EL (cell line): ENCODE results near the gene DBNDD2.
A peak's percentile ranks its signal among the peaks of the same experiment; 100 is the strongest.

ENCODE experiments used
- DNase-seq: peaks from one replicate; pipeline ENCODE4 v3.0.0-alpha.2; 2016

Gene DBNDD2

GRCh38 chr20:45407783-45408645, at the start of gene DBNDD2:
TSS of gene DBNDD2 (plus strand) at chr20:45408289. CDS start at chr20:45408468, 179 bp downstream.
- no peak for DNase-seq

- peak; percentile 55 for DNase-seq
These were observed 49.1 kb upstream of the DBNDD2 start for GRCh38 chr20:45359069-45359405.

- DNase-seq = peak; percentile 70
These were observed 48.5 kb upstream of the DBNDD2 start for GRCh38 chr20:45359406-45360148.

GRCh38 chr20:45361793-45362192, 46.3 kb upstream of the DBNDD2 start:
- no peak for DNase-seq

GRCh38 chr20:45362804-45363610, 45.1 kb upstream of the DBNDD2 start, which contains the start of gene SYS1:
TSS of gene SYS1 (plus strand) at chr20:45363156. CDS start at chr20:45363532, 376 bp downstream.
- peak; percentile 99 for DNase-seq

GRCh38 chr20:45363611-45364492, 44.2 kb upstream of the DBNDD2 start:
- no peak for DNase-seq

- DNase-seq = no peak
These were observed 42.6 kb upstream of the DBNDD2 start for GRCh38 chr20:45365444-45365970.

GRCh38 chr20:45366192-45366591, 41.9 kb upstream of the DBNDD2 start:
- no peak for DNase-seq

GRCh38 chr20:45366631-45367030, 41.5 kb upstream of the DBNDD2 start:
- DNase-seq = no peak

- no peak for DNase-seq
These were observed 41.0 kb upstream of the DBNDD2 start for GRCh38 chr20:45367126-45367525.

- no peak for DNase-seq
These were observed 39.7 kb upstream of the DBNDD2 start for GRCh38 chr20:45368221-45368980.

- DNase-seq = no peak
These were observed 37.4 kb upstream of the DBNDD2 start for GRCh38 chr20:45370571-45371160.

- no peak for DNase-seq
These were observed 35.8 kb upstream of the DBNDD2 start for GRCh38 chr20:45372241-45372640.

- no peak for DNase-seq
These were observed 35.3 kb upstream of the DBNDD2 start for GRCh38 chr20:45372646-45373352.

GRCh38 chr20:45373353-45374100, 34.6 kb upstream of the DBNDD2 start:
- peak; percentile 85 for DNase-seq

- no peak for DNase-seq
These were observed 34.0 kb upstream of the DBNDD2 start for GRCh38 chr20:45374101-45374467.

- DNase-seq = no peak
These were observed 33.1 kb upstream of the DBNDD2 start for GRCh38 chr20:45374966-45375365.

- no peak for DNase-seq
These were observed 30.8 kb upstream of the DBNDD2 start for GRCh38 chr20:45377269-45377668.

- DNase-seq = no peak
These were observed 29.9 kb upstream of the DBNDD2 start, which contains the start of gene TP53TG5 for GRCh38 chr20:45378191-45378590. TSS of gene TP53TG5 (minus strand) at chr20:45378325. CDS start at chr20:45378236, 89 bp downstream.
